Heart left ventricle (tissue), 13 donors: ENCODE results near the gene CCNY.

Source experiments
- CTCF ChIP-seq, 12 donors: fragments of 200-600 bp; sonication (generic) in 4 of 12; IDR thresholded peaks; one replicate each; pipeline versions ENCODE4 v1.5.0 to v1.8.0; 2018 to 2022; ENCODE audit warnings: antibody characterized with exemption in 12 of 12, mild to moderate bottlenecking in 5 of 12
- POLR2A ChIP-seq, 2 donors: fragments of 450-650 bp; IDR thresholded peaks; one replicate each; pipeline ENCODE4 v1.6.1; 2017; ENCODE audit warnings: antibody characterized with exemption in 2 of 2, mild to moderate bottlenecking in 2 of 2, moderate library complexity in 2 of 2
- donor health status: ischemic (EF 13 %, LVEDD 7.1; RV severe dilation, severe dysfunction).
- donor health status: DM: no; HTN: yes; CAD: no.
- donor health status: DM: no; HTN: no; CAD: no.
- donor health status: ischemic (EF 25% LVEDD 6.9; RV normal size, moderate dysfunction).
- donor health status: ischemic (EF 25% LVEDD 5.7; RV mildly dilated, moderate dysfunction).
- donor health status: ischemic (EF 35%, LVEDD 5.7; RV mildly dilated, moderate dysfunction).
- donor health status: nonischemic (EF 11% LVEDD 7.7; RV severe dilation, severe dysfunction).
- donor health status: DM: yes; HTN: yes; CAD: no.
- donor health status: PGD.
- donor health status: ischemic (EF 29% LVEDD 5.4; RV normal size, mild dysfunction).
- donor health status: nonischemic (EF 23%, LVEDD 6.1; RV moderate dilation, normal function).

- TF ChIP-seq CTCF (IDR thresholded peaks at IDR 0.05) (no peak), POLR2A (IDR thresholded peaks at IDR 0.05) (no peak)
Measured at GRCh38 chr10:35351021-35351420, 14.7 kb downstream of the CCNY start.
